GM19452 (cell line): ENCODE data around the gene BCL7C.
"Not testable (repeated sequence)": the region's sequence is repeated elsewhere in the genome, so short reads cannot be mapped to it uniquely, and the experiment has no call there.

ENCODE experiments used
- ATAC-seq: cut with Tn5 transposase; IDR thresholded peaks from one replicate; pipeline ENCODE4 v1.9.1; 2021; ENCODE audit not compliant: unreplicated experiment

The BCL7C gene

DNA sequence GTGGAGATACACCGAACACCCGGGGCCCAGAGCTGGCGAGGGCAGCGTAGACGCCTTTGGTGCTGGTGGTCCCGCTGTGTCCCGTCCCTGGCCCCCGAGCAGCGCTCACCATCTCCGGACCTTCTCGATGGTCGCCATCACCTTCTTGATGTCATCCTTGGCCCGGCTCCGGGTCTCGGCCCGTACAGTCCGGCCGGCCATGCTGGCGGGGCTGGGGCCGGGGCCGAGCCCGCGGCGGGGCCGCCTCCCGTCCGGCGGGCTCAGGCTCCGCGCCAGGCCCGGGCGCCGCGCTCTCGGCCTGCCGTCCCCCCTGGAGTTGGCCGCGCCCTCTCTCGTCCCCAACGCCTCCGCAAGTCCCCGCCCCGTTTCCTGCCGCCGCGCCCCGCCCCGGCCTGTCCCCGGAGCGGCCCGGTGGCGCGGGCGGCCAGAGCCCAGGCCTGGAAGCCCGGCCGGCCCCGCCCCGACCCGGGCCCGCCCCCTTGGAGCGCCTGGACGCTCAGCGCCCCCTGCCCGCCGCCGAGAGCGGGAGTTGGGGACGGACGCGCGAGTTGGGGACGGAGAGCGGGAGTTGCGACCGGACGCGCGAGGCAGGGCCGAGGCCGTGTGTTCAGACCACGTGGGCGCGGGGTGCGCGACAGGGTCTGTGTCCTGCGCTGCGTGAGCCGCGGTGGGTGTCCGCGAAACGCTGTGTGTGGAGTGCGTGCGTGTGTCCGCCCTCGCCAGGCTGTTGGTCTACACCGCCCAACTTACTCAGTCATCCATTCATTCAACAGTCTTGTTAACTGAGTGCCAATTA is at the start of gene BCL7C:
Gene BCL7C (minus strand): TSS at position 334 of the 796 bp plus-strand sequence. CDS start 133 bp downstream, at position 201.
- ATAC-seq = peak; percentile 63

- no peak for ATAC-seq
Observed at GRCh38 chr16:30942426-30942806, 48.5 kb upstream of the BCL7C start.

GRCh38 chr16:30941600-30942425 is 47.9 kb upstream of the BCL7C start:
- peak; percentile 83 for ATAC-seq

DNA sequence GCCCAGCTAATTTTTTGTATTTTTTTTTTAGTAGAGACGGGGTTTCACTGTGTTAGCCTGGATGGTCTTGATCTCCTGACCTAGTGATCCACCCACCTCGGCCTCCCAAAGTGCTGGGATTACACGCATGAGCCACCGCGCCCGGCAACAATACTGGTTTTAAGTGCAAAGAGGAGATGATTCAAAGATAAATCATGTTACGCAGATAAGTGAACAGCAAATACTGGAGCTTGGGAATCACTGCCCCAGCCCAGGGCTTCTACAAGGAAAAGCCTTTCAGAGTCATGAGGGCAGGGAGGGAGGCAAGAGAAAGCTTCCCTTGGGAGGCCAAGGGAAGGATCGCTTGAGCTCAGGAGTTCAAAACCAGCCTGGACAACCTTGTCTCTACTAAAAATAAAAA is 45.7 kb upstream of the BCL7C start:
- ATAC-seq = not testable (repeated sequence)

DNA sequence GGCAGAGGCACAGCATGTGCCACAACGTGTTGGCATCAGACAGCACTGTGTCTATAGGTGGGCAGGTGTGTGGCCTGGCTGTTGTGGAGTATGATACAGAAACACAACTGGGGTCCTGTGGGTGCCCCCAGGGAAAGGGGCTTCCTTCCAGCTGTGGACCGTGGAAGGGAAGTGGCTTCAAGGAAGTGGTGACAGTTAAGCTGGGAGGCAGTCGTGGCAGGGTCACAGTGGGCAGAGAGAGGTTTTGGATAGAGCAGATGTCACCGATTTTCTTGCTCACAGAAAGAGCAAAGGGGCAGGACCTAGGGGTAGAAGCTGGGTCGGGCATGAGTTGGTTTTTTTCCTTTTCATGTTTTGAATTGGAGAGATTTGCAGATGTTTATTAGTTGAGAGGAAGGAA is 43.8 kb upstream of the BCL7C start:
- no peak for ATAC-seq

DNA sequence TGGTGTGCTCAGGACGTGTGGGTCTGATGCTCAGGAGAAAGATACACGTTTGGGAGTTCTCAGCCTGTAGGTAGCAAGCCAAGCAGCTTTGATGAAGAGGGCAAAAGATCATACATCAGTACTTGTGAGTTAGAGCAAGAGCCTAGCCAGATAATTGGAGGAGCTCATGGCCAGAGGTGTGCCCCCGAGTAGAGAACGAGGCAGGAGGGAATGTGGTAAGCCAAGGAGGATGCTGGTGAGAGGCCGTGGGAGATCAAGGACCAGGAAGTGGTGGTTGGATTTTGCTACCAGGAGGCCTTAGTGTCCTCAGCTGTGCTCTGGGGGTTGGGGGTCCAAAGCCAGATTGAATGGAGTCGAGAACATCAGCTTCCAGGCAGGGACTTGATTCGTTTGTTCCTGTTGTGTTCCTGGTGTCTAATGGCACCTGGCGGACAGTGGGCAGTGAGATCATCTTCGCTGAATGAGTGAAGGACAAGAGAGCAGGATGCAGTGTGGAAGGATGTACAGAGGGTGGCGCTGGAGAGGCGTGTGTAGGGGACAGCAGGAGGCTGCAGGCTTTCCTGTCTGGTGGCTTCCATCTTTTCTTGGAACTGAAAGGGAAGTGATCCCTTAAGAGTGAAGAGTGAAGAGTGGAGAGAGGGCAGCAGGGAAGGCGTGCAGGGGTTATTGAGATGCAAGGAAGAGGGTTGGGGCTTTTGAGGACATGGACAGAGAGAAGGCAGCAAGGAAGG is 41.1 kb upstream of the BCL7C start:
- ATAC-seq = no peak

DNA sequence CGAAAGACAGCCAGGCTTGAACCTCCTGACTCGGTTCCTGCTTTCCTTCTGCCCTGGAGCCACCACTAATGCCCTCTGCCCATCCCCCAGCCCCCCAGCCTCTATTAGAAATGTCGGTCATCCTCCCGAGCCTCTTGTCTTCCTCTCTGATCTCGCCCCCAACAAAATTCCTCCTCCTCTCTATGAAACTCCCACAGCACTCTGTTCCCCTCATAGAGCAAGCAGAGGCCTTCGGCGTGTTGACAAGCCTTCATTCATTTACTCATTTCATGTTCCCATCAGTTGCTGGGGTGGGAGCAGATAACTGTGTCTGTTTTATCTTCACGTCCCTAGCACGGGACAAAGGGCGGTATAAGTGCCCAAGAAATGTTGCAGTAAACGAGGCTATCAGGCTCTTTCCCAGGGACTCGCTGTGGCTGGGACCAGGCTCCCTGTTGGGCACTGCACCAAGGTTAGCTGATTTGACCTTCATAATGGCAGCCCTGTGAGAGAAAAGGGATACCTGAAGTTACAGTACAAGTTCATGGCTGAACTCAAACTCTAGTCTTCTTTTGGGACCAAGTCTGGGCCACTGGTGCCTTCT is 37.3 kb upstream of the BCL7C start:
- no peak for ATAC-seq

GRCh38 chr16:30930160-30930571 is 36.3 kb upstream of the BCL7C start:
- no peak for ATAC-seq

GRCh38 chr16:30929167-30929566 is 35.3 kb upstream of the BCL7C start:
- ATAC-seq = no peak

- no peak for ATAC-seq
Observed at GRCh38 chr16:30928390-30928789, 34.5 kb upstream of the BCL7C start.

DNA sequence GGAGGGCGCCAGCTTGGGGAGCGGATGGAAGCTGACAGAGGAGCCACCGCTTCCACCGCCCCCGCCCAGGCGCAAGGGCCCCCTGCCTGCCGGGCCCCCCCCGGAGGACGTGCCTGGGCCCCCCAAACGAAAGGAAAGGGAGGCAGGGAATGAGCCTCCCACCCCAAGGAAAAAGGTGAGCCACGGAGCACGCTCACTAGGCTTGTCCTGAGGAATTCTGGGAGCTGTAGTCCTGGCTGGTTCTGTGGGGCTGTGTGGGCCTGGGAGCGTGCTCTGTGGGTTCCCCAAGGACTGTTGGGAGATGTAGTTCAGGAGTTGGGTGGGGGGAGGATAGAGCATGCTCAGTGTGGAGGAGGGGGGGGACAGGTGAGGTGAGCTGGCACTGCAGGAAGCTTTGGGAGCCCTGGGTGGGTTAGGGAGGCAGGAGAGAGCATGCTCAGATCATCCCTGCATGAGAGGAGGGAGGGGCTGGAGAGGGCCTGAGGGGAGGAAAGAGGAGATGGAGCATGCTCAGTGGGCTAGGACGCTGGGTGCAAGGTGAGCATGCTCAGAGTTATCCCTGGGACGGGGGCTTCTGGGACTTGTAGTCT is 34.0 kb upstream of the BCL7C start:
- no peak for ATAC-seq

- no peak for ATAC-seq
Observed at GRCh38 chr16:30926937-30927788, 33.3 kb upstream of the BCL7C start.

DNA sequence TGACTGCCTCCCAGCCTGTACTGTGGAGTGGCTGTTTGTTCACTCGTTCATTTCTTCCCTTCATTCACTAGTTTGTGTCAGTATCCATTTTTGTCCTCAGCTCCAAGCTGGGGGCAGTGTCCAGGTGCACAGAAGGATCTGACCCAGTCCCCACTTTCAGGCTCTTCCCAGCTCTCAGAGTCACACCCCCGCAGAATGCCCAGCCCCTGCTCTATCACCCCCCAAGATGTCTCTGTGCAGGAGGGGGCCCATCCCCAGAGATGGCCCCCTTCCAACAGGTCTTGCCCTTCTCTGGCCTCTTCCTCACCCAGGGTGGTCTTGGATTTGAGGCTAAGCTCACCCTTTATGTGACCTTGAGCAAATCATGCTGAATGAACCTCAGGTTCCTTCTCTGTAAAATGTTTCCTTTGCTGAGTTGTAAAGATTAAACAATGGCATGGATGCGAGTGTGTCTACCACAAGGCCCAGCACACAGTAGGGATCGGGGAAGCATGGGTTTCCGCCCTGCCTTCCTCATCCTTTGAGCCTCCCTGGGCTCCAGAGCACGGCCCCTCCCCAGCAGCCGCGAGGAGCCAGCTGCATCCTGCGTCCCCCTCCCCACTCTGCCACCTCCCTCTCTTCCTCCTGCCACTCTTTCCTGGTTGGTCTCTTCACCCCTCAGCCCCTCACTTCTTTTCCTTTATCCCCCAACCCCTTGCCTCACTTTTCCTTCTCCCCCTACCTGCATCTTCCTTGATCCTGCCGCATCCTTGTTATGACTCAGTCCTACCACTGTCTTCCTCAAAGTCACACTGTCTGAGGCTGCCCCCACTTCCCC is 32.3 kb upstream of the BCL7C start:
- ATAC-seq = no peak

- ATAC-seq = no peak
Observed at GRCh38 chr16:30925632-30925987, 31.7 kb upstream of the BCL7C start.

DNA sequence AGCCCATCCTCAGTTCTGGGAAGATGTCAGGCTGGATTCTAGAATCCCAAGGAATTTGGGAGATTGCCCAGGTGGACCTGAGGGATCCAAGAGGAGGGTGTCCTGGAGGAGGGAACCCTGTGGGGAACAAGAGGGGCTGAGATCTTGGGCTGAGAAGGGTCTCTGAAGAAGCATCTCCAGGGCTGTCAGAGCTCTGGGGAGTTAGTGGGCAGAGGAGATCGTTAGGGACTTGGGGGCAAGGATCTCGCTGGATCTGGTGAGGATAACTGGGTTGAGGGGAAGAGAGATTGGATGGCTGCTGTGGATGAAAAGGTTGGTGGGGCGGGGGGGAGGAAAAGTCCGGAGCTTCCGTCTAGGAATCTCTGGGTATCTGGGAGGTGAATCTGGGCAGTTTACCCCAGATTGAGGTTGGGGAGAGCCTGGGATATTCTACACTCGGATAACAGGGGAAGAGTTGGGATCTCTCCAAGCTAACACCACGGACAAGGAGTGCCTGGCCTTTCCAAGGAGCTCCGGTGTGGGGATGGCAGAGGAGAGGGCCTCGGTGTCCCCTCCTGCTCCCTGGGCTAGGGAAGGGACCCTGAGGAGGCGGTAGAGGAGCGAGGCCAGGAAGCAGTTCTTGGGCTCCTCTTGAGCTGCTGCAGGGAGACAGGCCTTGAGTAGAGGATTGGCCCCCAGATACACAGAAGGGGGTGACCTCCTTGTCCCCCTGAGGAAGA is 31.2 kb upstream of the BCL7C start:
- ATAC-seq = no peak

DNA sequence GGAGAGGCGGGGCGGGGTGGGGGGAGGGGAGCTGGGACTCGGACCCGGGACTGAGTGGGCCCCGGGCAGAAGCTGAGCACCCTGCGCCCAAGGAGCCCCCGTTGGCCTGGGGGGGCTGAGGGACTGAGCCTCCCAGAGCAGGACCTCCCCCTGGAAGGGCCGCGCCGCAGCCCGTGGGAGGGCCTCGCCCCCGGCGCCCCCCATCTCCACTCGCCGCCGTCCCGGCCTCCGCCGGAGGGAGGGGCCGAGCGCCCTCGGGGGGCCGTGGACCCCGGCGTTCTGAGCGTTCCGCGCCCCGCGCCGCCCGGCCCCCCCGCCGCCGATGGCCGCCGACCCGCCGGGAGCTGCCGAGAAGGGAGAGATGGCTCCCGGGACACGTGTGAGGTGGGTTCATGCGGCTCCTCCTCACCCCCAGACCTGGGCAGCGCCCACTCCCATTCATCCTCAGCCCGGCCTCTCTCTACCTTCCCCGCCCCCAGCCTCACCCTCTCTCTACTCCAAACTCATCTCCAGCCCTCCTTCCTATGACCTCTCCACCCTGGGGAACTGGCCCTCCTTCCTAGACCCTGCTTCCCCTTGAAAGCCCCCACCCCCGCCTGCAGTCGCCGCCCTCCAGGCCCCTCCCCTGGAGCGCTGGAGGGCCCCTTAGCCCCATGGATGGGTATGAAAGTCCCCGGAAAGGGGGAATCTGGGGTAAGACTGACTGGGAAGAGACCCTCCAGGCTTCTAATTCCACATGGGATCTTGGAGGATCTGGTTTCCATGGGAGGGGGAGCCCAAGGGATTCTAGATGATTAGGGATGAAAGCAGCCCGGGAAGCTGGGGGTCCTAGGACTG is 30.4 kb upstream of the BCL7C start:
- ATAC-seq = no peak

- ATAC-seq = no peak
Observed at GRCh38 chr16:30923554-30924075, 29.7 kb upstream of the BCL7C start, which contains the start of gene FBXL19. FBXL19 (plus strand) TSS chr16:30923572; CDS start chr16:30925755, 2,183 bp downstream.
